Body of pancreas (tissue), 4 donors: ENCODE measurements around the gene SKAP1.

ENCODE experiments used
- POLR2A ChIP-seq, 3 donors: fragments of 450-650 bp; IDR thresholded peaks; one replicate each; pipeline ENCODE4 v1.6.1; 2016; ENCODE audit warnings: antibody characterized with exemption in 3 of 3, mild to moderate bottlenecking in 2 of 3
- TF ChIP-seq, protein P1 (sequence below), 7 experiments: fragments of 450-650 bp in 4 of 7; fragments of 200-600 bp in 3 of 7; sonication (generic) in 3 of 7; IDR thresholded peaks; one replicate each; pipeline ENCODE4 v1.5.1; 2016 to 2019; ENCODE audit warnings: antibody characterized with exemption in 7 of 7

DNA sequence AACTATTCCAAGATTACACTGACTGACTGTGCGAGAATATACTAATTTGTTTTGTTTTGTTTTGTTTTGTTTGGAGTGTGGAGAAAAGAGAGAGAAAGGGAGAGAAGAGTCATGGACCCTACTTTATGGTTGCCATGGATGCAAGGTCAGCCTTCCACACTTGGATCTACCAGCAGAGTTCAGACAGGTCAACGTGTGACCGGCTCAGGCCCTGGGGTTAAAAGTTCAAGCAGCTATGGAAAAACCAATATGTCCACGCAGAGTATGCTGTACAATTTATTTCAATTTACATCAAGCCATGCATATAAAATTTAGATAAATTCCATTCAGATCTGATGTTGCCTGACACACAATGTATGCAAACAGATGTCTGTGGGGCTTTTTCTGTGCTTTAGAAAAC lies 122.8 kb downstream of the SKAP1 start:
- TF ChIP-seq, protein P1, sequence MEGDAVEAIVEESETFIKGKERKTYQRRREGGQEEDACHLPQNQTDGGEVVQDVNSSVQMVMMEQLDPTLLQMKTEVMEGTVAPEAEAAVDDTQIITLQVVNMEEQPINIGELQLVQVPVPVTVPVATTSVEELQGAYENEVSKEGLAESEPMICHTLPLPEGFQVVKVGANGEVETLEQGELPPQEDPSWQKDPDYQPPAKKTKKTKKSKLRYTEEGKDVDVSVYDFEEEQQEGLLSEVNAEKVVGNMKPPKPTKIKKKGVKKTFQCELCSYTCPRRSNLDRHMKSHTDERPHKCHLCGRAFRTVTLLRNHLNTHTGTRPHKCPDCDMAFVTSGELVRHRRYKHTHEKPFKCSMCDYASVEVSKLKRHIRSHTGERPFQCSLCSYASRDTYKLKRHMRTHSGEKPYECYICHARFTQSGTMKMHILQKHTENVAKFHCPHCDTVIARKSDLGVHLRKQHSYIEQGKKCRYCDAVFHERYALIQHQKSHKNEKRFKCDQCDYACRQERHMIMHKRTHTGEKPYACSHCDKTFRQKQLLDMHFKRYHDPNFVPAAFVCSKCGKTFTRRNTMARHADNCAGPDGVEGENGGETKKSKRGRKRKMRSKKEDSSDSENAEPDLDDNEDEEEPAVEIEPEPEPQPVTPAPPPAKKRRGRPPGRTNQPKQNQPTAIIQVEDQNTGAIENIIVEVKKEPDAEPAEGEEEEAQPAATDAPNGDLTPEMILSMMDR (IDR thresholded peaks at IDR 0.05): no peak
- TF ChIP-seq POLR2A (IDR thresholded peaks at IDR 0.05): no peak
